GM18499 (cell line): ENCODE measurements around the gene AGO3.
"Not testable (repeated sequence)": the region's sequence is repeated elsewhere in the genome, so short reads cannot be mapped to it uniquely, and the experiment has no call there.

Source experiments
- ATAC-seq: cut with Tn5 transposase; IDR thresholded peaks from one replicate; pipeline ENCODE4 v1.9.1; 2021; ENCODE audit warnings: moderate number of reproducible peaks; ENCODE audit not compliant: insufficient read depth, unreplicated experiment

Gene AGO3

GRCh38 chr1:35923791-35924221 lies 7.1 kb upstream of the AGO3 start:
- ATAC-seq, result no peak

GRCh38 chr1:35924838-35925237 lies 6.1 kb upstream of the AGO3 start:
- no peak for ATAC-seq

- ATAC-seq, result no peak
Measured at GRCh38 chr1:35925741-35926140, 5.2 kb upstream of the AGO3 start.

GRCh38 chr1:35927472-35927871 lies 3.4 kb upstream of the AGO3 start:
- ATAC-seq, result no peak

GRCh38 chr1:35929730-35930592 lies 944 bp upstream of the AGO3 start:
- ATAC-seq, result no peak

- ATAC-seq, result no peak
Measured at GRCh38 chr1:35931446-35932157, 697 bp downstream of the AGO3 start.

- ATAC-seq, result no peak
Measured at GRCh38 chr1:35932158-35932636, 1.3 kb downstream of the AGO3 start.

GRCh38 chr1:35932941-35933340 lies 2.0 kb downstream of the AGO3 start:
- ATAC-seq, result no peak

- ATAC-seq, result no peak
Measured at GRCh38 chr1:35935442-35936388, 4.8 kb downstream of the AGO3 start.

- no peak for ATAC-seq
Measured at GRCh38 chr1:35936838-35937237, 5.9 kb downstream of the AGO3 start.

- no peak for ATAC-seq
Measured at GRCh38 chr1:35939484-35939883, 8.6 kb downstream of the AGO3 start.

- ATAC-seq, result no peak
Measured at GRCh38 chr1:35945327-35945726, 14.4 kb downstream of the AGO3 start.

- no peak for ATAC-seq
Measured at GRCh38 chr1:35947547-35947946, 16.6 kb downstream of the AGO3 start.

GRCh38 chr1:35958558-35958957 lies 27.7 kb downstream of the AGO3 start:
- ATAC-seq, result no peak

GRCh38 chr1:35959304-35959703 lies 28.4 kb downstream of the AGO3 start:
- no peak for ATAC-seq

- no peak for ATAC-seq
Measured at GRCh38 chr1:35962952-35963351, 32.0 kb downstream of the AGO3 start.

- ATAC-seq, result not testable (repeated sequence)
Measured at GRCh38 chr1:35964277-35964676, 33.4 kb downstream of the AGO3 start.

GRCh38 chr1:35968396-35968795 lies 37.5 kb downstream of the AGO3 start:
- no peak for ATAC-seq

GRCh38 chr1:35971601-35972000 lies 40.7 kb downstream of the AGO3 start:
- ATAC-seq, result no peak

- not testable (repeated sequence) for ATAC-seq
Measured at GRCh38 chr1:35972631-35973030, 41.7 kb downstream of the AGO3 start.
